Activated CD8-positive, alpha-beta memory T cell treated with anti-CD3 and anti-CD28 coated beads, Interleukin-2, amount 50 U/mL, for 48 hours (primary cell): ENCODE results near the gene ABCA4.
"Not testable (repeated sequence)": the region's sequence is repeated elsewhere in the genome, so short reads cannot be mapped to it uniquely, and the experiment has no call there.

ENCODE experiments used
- DNase-seq: peaks from one replicate; pipeline ENCODE4 v3.0.0-alpha.2; 2020

ABCA4 gene

GRCh38 chr1:94120991-94121390 lies at the start of gene ABCA4:
ABCA4 (minus strand) TSS chr1:94121148; CDS start chr1:94121045, 103 bp downstream.
- DNase-seq = no peak

- DNase-seq = no peak
These were observed 48.2 kb upstream of the ABCA4 start for GRCh38 chr1:94169126-94169525.

GRCh38 chr1:94165843-94166242 lies 44.9 kb upstream of the ABCA4 start:
- no peak for DNase-seq

GRCh38 chr1:94164885-94165284 lies 43.9 kb upstream of the ABCA4 start:
- not testable (repeated sequence) for DNase-seq

GRCh38 chr1:94164121-94164520 lies 43.2 kb upstream of the ABCA4 start:
- DNase-seq = not testable (repeated sequence)

- DNase-seq = not testable (repeated sequence)
These were observed 42.3 kb upstream of the ABCA4 start for GRCh38 chr1:94163249-94163648.

- DNase-seq = no peak
These were observed 39.9 kb upstream of the ABCA4 start for GRCh38 chr1:94160811-94161210.

GRCh38 chr1:94156096-94156625 lies 35.2 kb upstream of the ABCA4 start:
- DNase-seq = no peak

GRCh38 chr1:94154989-94155388 lies 34.0 kb upstream of the ABCA4 start:
- no peak for DNase-seq

GRCh38 chr1:94153133-94153532 lies 32.2 kb upstream of the ABCA4 start:
- no peak for DNase-seq

GRCh38 chr1:94149166-94149565 lies 28.2 kb upstream of the ABCA4 start:
- not testable (repeated sequence) for DNase-seq

- no peak for DNase-seq
These were observed 25.3 kb upstream of the ABCA4 start for GRCh38 chr1:94146273-94146672.

GRCh38 chr1:94144836-94145235 lies 23.9 kb upstream of the ABCA4 start:
- no peak for DNase-seq

GRCh38 chr1:94143809-94144176 lies 22.8 kb upstream of the ABCA4 start:
- no peak for DNase-seq

- no peak for DNase-seq
These were observed 22.3 kb upstream of the ABCA4 start for GRCh38 chr1:94143173-94143808.

- DNase-seq = no peak
These were observed 21.6 kb upstream of the ABCA4 start for GRCh38 chr1:94142583-94142982.

- DNase-seq = no peak
These were observed 21.1 kb upstream of the ABCA4 start for GRCh38 chr1:94142022-94142421.

GRCh38 chr1:94132111-94132510 lies 11.2 kb upstream of the ABCA4 start:
- no peak for DNase-seq

GRCh38 chr1:94130851-94131595 lies 10.1 kb upstream of the ABCA4 start:
- DNase-seq = no peak

GRCh38 chr1:94126651-94127050 lies 5.7 kb upstream of the ABCA4 start:
- no peak for DNase-seq

- no peak for DNase-seq
These were observed 4.9 kb upstream of the ABCA4 start for GRCh38 chr1:94125551-94126514.

- DNase-seq = no peak
These were observed 3.6 kb upstream of the ABCA4 start for GRCh38 chr1:94124538-94124937.
